DND-41 (cell line): ENCODE data around the gene PLEKHG5.

Experiments used
- CTCF ChIP-seq: IDR thresholded peaks from 2 replicates; pipeline ENCODE4 v1.5.1; 2012; ENCODE audit warnings: borderline replicate concordance, low read length, moderate library complexity, mild to moderate bottlenecking; ENCODE audit not compliant: poor library complexity, severe bottlenecking; ENCODE audit errors: extremely low read depth
- EZH2 ChIP-seq: IDR thresholded peaks from 3 replicates; pipeline ENCODE4 v1.6.1; 2012; ENCODE audit warnings: borderline replicate concordance, low read depth, mild to moderate bottlenecking, moderate library complexity, low read length, inconsistent platforms; ENCODE audit not compliant: severe bottlenecking

GRCh38 chr1:6481820-6482219, 9.6 kb downstream of the PLEKHG5 start:
- TF ChIP-seq CTCF (no peak), EZH2 (no peak)
